Thyroid gland (tissue), 4 donors: ENCODE data around the gene SLC25A17. TPM values are rescaled to one million over a fixed set of nuclear protein-coding genes. Genes with fewer than 3 reads are reported as not detected.
"Not testable (repeated sequence)": the region's sequence is repeated elsewhere in the genome, so short reads cannot be mapped to it uniquely, and the experiment has no call there.

Experiments
- DNase-seq, 2 donors: peaks; one replicate each; pipeline ENCODE4 v3.0.0-alpha.2; 2019
- H3K27ac ChIP-seq, 3 donors: fragments of 200-600 bp; sonication (generic); 1 replicate in 2 of 3; 2 replicates in 1 of 3; pipeline ENCODE4 v1.5.1; 2016 to 2019; ENCODE audit warnings: mild to moderate bottlenecking in 1 of 3, moderate library complexity in 1 of 3
- H3K27me3 ChIP-seq: fragments of 200-600 bp; sonication (generic); one replicate; pipeline ENCODE4 v1.5.1; 2019
- H3K36me3 ChIP-seq, 2 donors: fragments of 200-600 bp; sonication (generic); one replicate each; pipeline ENCODE4 v1.5.1; 2016 to 2019
- H3K4me1 ChIP-seq, 2 donors: fragments of 200-600 bp; sonication (generic); one replicate each; pipeline ENCODE4 v1.5.1; 2017 to 2019
- H3K4me3 ChIP-seq, 3 donors: fragments of 200-600 bp; sonication (generic); replicated peaks in 1 of 3; 1 replicate in 2 of 3; 2 replicates in 1 of 3; pipeline ENCODE4 v1.5.1; 2016; ENCODE audit warnings: mild to moderate bottlenecking in 1 of 3
- H3K9me3 ChIP-seq: fragments of 200-600 bp; sonication (generic); one replicate; pipeline ENCODE4 v1.5.1; 2017
- CTCF ChIP-seq, 6 experiments: fragments of 200-600 bp in 3 of 6; fragments of 450-650 bp in 3 of 6; sonication (generic) in 3 of 6; IDR thresholded peaks; one replicate each; pipeline ENCODE4 v1.5.1; 2016 to 2019; ENCODE audit warnings: antibody characterized with exemption in 6 of 6, mild to moderate bottlenecking in 2 of 6, inconsistent platforms in 1 of 6, moderate library complexity in 1 of 6
- POLR2A ChIP-seq, 2 donors: fragments of 450-650 bp; IDR thresholded peaks; one replicate each; pipeline ENCODE4 v1.6.1; 2017; ENCODE audit warnings: antibody characterized with exemption in 2 of 2, mild to moderate bottlenecking in 2 of 2, moderate library complexity in 1 of 2
- WGBS, 2 donors: methylation state at CpG; one replicate each; pipeline ENCODE4 v1.1.5; 2017; 5-methylcytosine and 5-hydroxymethylcytosine counted together
- intact Hi-C: fragments of 100-400 bp; cut with DNase I; formaldehyde crosslinking; loops from one replicate; pipeline ENCODE4 v1.15.1; 2023
- microRNA-seq: library from miRNA; unstranded; fragments of <30 nt; microRNA quantifications from one replicate; pipeline ENCODE4, GENCODE V29; 2016
- small RNA-seq: library from RNA; depleted of rRNA; stranded (forward); fragments of <200 nt; gene quantifications from one replicate; pipeline ENCODE3, GENCODE V24; 2016
- total RNA-seq, 4 donors: library from RNA; depleted of rRNA; stranded (reverse); fragments of >200 nt; gene quantifications; one replicate each; pipeline ENCODE4 v1.2.3, GENCODE V29; 2016

Gene SLC25A17
- total RNA-seq, 4 donors from 2014 or later, result 15.5 to 25.0 (median 20.9) TPM

DNA sequence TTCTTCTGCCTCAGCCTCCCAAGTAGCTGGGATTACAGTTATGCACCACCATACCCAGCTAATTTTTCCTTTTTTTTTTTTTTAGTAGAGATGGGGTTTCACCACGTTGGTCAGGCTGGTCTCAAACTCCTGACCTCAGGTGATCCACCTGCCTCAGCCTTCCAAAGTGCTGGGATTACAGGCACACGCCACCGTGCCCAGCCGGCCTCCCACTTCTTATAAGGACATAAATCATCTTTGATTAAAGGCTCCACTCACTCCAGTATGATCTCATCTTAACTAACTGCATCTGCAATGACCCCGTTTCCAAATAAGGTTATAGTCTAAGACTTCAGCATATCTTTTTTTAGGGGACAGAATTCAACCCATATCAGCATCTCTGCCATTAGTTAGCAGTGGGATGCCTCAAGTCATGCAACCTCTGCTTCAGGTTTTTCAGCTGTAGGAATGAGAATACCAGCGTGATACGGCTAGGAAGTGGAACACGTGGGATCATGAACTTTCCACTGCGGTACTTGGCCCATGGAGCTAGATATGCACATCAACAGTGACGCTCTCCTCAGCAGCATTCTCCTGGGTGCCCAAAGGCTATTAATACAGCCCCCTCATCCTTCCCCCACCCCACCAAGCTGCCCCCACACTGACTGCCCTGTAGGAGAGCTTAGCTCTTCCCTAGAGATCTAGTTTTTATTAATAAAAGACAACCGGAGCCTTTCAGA lies 98.4 kb downstream of the SLC25A17 start:
- H3K4me1 ChIP-seq, result peaks cover 0 to 5% of the 10 kb centered on the region in 2 donors
- no peak for DNase-seq
- whole genome bisulfite sequencing, 2 donors, result 73 to 80% methylated on average over 11 of the region's 11 CpGs
- intact Hi-C loops, result no loop called here
- no peaks in the 10 kb centered on the region for H3K9me3 ChIP-seq
- H3K4me3 ChIP-seq, result no peak overlapping the region
- TF ChIP-seq POLR2A (IDR thresholded peaks at IDR 0.05) (no peak), CTCF (IDR thresholded peaks at IDR 0.05) (no peak)
- no peaks in the 10 kb centered on the region for H3K27me3 ChIP-seq
- H3K36me3 ChIP-seq, result no peaks in the 10 kb centered on the region
- H3K27ac ChIP-seq, result no peak overlapping the region

- H3K9me3 ChIP-seq, intact Hi-C loops, H3K4me3 ChIP-seq, DNase-seq, H3K36me3 ChIP-seq, H3K27me3 ChIP-seq, H3K4me1 ChIP-seq, H3K27ac ChIP-seq: not testable (repeated sequence)
- WGBS, 2 donors, result 90 to 95% methylated on average over 6 of the region's 6 CpGs
Observed at GRCh38 chr22:40720156-40720537, 99.0 kb downstream of the SLC25A17 start.

Small RNA genes lying within 50 kb of the gene (microRNA-seq; reads per million reads assigned to microRNA genes)
- not detected for gene MIR4766

Small RNA genes lying within 50 kb of the gene (small RNA-seq; reads per million reads assigned to genes)
- gene JTBP1 (not detected), gene MIR4766 (not detected)

Other genes with a start within 250 kb of the SLC25A17 start
- 100 to 1,000 TPM in 3 of 4 donors, 10 to 100 TPM in 1; 81.4 to 210 (median 122) TPM for gene MRTFA, start 182.6 kb downstream of the SLC25A17 start, total RNA-seq
- not detected for gene MCHR1, start 139.9 kb downstream of the SLC25A17 start, total RNA-seq
- gene ST13, start 37.3 kb upstream of the SLC25A17 start, total RNA-seq, result 100 to 1,000 TPM; 161 to 206 (median 202) TPM
- 10 to 100 TPM; 18.1 to 21.6 (median 19.3) TPM for gene XPNPEP3, start 37.8 kb upstream of the SLC25A17 start, total RNA-seq
- gene DNAJB7, start 42.8 kb upstream of the SLC25A17 start, total RNA-seq, result under 1 TPM in 3 of 4 donors, not detected in 1; 0.27 to 0.54 (median 0.44) TPM
- 10 to 100 TPM; 52.5 to 79.8 (median 61.6) TPM for gene RBX1, start 132.0 kb upstream of the SLC25A17 start, total RNA-seq